ENCODE results near the gene LZTFL1.

The LZTFL1 gene

GRCh38 chr3:45852828-45853227 lies 10.9 kb upstream of the LZTFL1 start:
- no peak for DNase-seq (ENCODE audit: low read depth)
- TF ChIP-seq CTCF (IDR thresholded peaks at IDR 0.05; ENCODE audit: insufficient read depth, low read depth, low read length, missing control alignments), result no peak
- no peak overlapping the region for H3K4me3 ChIP-seq (ENCODE audit: low read length)

DNA sequence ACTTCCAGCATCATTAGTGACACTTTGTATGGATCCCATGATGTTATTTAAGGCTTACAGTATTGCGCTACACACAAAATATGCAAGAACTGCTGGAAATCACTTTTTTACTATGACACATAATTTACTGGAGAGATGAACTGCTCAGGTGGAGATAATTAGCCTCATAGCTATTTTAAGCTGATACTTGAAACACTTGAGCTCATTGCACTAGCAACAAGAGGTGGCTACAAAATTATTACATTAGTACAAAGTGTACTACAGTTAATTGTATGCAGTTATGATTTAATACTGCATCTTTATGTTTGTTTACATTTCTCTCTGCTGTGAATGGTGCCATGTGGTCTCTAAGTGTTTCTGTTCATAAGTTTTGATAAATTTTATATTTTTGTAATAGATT lies 6.5 kb upstream of the LZTFL1 start:
- TF ChIP-seq CTCF (IDR thresholded peaks at IDR 0.05; ENCODE audit: insufficient read depth, low read depth, low read length, missing control alignments), result no peak
- H3K4me3 ChIP-seq (ENCODE audit: low read length), result no peak overlapping the region
- DNase-seq (ENCODE audit: low read depth), result no peak

- H3K4me3 ChIP-seq (ENCODE audit: low read length), result no peak overlapping the region
- no peak for DNase-seq (ENCODE audit: low read depth)
- TF ChIP-seq CTCF (IDR thresholded peaks at IDR 0.05; ENCODE audit: insufficient read depth, low read depth, low read length, missing control alignments), result no peak
Measured at GRCh38 chr3:45844616-45845015, 2.7 kb upstream of the LZTFL1 start.

GRCh38 chr3:45842851-45843625 lies 1.1 kb upstream of the LZTFL1 start:
- no peak overlapping the region for H3K4me3 ChIP-seq (ENCODE audit: low read length)
- DNase-seq (ENCODE audit: low read depth), result no peak
- no peak for TF ChIP-seq CTCF (IDR thresholded peaks at IDR 0.05; ENCODE audit: insufficient read depth, low read depth, low read length, missing control alignments)

DNA sequence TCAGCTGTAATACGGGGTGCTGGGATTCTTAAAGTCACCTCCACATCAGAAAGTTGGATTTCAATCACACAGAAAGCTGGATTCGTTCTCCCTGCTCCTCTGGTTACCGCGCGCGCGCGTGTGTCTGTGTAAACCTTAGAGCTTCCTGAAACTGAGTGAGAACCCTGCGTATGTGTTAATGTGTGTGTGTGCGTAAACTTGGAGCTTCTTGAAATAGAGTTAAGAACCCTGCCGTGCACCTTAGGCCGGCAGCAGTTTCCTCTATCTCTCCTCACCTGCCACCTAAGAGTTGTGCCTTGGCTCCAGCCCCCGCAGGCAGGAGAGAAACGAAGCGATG lies 531 bp downstream of the LZTFL1 start:
- peak; percentile 27 for DNase-seq (ENCODE audit: low read depth)
- H3K4me3 ChIP-seq (ENCODE audit: low read length), result peak overlapping the region; percentile 78
- TF ChIP-seq CTCF (IDR thresholded peaks at IDR 0.05; ENCODE audit: insufficient read depth, low read depth, low read length, missing control alignments), result no peak

- no peak for DNase-seq (ENCODE audit: low read depth)
- H3K4me3 ChIP-seq (ENCODE audit: low read length), result no peak overlapping the region
- TF ChIP-seq CTCF (IDR thresholded peaks at IDR 0.05; ENCODE audit: insufficient read depth, low read depth, low read length, missing control alignments), result no peak
Measured at GRCh38 chr3:45838466-45838865, 3.5 kb downstream of the LZTFL1 start.

DNA sequence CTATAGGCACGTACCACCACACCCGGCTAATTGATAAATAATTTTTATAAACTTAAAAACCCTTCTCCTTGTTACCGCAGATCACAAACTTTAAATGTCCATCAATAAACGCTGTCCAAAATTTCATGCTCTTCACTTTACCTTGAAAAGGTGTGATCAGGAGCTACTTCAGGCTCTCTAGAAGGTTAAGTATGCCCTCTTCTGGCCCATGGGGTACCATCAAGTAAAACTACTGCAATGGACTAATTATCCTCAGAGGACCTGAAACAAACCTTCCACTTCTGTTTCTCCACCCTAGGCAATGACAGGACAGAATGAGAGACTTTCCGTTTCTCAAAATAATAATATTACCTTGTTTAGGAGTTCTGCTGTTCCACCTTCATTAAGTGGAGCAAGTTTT lies 9.2 kb downstream of the LZTFL1 start:
- no peak overlapping the region for H3K4me3 ChIP-seq (ENCODE audit: low read length)
- peak; percentile 65 for TF ChIP-seq CTCF (IDR thresholded peaks at IDR 0.05; ENCODE audit: insufficient read depth, low read depth, low read length, missing control alignments)
- DNase-seq (ENCODE audit: low read depth), result peak; percentile 71
